Myocyte (in vitro differentiated cells): Measurements from ENCODE around the gene THUMPD1. TPM values are rescaled to one million over a fixed set of nuclear protein-coding genes. Genes with fewer than 3 reads are reported as not detected.
"Not testable (repeated sequence)": the region's sequence is repeated elsewhere in the genome, so short reads cannot be mapped to it uniquely, and the experiment has no call there.

Source experiments
- DNase-seq: peaks from one replicate; pipeline ENCODE4 v3.0.0-alpha.2; 2012; ENCODE audit warnings: low read depth
- total RNA-seq: library from RNA; depleted of rRNA; stranded (reverse); fragments of >200 nt; gene quantifications from 2 replicates; pipeline ENCODE4 v1.2.3, GENCODE V29; 2014

THUMPD1 gene
- total RNA-seq, 1 donor from 2014 or later = 41.0 TPM

DNA sequence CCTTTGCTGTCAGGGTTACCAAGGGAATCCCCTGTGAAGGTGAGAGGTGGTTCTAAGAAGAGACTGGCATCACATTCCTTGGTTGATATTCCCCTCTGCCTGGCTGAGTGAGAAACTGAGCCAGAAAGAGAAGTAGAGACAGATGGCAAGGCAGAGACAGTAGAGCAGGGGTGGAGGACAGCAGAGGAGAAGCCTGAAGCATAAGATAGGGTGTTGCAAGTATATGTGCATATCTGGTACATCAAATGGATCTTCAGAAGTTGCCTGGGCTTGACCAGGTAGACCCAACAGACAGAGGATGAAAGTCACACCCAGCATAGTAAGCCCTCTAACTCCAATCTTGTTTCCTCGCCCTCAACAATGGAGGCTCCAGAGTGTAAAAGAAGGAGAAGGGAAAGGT is 7.9 kb upstream of the THUMPD1 start:
- DNase-seq = no peak

DNA sequence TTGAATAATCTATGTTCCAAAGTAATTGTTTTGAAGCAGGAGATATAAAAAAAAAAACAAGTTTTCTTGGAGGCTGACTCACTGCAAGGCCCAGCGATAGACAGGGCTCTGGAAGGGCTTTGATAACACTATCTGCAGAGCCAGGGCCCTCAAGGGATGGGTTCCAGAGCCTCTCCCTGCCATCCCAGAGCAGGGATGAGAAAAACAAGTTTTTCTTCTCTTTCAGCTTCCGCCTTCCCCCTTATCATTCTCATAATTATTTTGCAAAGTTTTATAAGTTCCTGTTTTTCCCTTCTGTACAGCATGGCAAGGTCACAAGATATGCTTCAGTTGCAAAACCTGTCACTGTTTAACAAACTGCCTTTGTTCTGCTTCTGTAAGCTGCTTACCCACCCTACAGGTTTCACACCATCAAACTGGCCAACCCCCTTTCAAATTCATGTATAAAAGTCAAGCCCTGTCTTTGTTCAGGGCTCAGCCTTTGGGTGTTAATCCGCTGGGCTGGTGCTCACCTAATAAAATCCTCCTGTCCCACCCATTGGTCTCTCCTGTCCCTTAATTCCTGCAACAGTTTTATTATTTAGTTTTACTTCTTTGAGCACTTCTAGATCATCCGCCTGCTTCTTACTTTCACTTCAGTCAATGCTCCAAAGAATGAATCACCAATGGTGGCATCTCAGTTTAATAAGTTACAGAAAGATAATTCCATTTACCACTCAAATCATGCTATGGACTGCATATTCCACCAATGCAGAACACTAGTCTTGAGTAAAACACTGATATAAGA is 5.6 kb upstream of the THUMPD1 start:
- DNase-seq = no peak

DNA sequence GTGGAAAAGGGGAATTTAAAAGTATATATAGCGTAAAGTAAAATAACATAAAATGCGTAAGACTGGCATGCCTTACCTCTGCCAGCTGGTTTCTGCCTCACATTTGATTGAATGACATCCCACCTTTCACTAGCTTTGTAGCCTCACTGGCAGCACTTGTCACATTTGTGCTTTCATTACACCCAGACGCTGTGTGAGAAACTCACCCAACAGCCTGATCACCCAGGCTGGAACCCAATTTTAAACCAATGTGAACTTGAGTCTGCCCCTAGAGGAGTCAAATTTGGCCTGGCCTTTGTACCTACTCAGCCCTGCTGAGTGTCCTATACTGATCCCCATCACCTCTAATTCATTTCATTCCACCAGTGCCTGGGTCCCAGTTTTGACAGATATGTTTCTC is 4.8 kb upstream of the THUMPD1 start:
- no peak for DNase-seq

DNA sequence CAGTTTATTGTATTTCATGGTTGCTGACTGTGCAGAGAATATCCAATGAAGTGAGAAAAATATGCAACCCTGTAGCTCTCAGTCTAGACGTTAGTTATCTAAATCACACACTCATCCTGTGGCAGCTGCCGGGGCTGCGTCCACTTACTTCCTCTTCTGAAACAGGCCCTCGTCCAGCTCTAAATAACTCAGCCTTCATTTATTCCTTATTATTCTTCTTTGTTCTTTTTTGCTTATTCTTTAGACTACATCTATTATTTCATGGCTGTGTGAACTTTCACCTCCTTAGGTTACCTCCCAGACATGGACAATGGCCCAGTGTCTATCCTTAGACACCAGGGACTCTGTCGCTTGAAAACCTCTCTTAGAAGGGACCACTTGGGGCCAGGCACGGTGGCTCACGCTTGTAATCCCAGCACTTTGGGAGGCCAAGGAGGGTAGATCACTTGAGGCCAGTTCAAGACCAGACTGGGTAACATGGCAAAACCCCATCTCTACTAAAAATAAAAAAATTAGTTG is 3.4 kb upstream of the THUMPD1 start:
- DNase-seq = no peak

DNA sequence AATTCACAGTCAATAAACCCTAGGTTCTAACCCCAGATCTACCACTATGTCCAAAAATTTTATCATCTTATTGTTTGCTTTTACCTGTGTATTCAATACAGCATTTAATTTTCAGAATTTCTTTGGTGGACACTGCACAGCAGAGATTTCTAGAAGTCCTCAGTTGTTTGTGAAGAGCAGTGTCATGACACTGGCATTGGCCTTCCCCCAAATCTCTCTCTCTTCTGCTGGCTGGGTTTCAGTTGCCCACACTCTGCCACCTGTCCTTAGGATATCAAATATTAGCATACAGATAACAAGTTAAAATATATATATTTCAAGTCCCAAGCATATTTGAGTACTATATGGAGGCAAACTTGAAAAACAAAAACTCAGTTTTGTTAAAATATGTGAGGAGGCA is 2.0 kb upstream of the THUMPD1 start:
- DNase-seq = no peak

DNA sequence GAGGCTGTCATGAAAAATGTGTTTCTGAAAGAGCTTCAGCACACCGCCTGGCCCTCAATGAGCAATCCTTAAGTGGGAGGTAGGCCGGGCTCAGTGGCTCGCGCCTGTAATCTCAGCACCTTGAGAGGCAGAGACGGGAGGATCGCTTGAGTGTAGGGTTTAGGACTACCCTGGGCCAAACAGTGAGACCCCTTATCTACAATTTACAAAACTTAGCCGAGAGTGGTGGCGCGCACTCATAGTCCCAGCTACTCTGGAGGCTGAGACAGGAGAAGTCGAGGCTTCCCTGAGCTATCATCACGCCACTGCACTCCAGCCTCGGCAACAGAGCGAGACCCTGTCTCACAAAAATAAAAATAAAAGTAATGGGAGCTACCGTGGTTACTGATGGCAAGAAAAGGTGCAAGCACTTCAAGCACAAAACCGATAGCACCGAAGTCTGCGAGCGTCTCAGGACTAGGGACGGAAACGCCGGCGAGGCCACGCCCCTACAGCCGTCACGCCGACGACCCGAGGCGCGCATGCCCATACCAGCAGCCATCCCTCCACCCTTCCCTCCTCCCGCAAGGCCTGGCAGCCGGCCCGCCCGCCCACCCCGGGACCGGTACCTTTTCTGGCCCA is 607 bp downstream of the THUMPD1 start:
- peak; percentile 77 for DNase-seq

DNA sequence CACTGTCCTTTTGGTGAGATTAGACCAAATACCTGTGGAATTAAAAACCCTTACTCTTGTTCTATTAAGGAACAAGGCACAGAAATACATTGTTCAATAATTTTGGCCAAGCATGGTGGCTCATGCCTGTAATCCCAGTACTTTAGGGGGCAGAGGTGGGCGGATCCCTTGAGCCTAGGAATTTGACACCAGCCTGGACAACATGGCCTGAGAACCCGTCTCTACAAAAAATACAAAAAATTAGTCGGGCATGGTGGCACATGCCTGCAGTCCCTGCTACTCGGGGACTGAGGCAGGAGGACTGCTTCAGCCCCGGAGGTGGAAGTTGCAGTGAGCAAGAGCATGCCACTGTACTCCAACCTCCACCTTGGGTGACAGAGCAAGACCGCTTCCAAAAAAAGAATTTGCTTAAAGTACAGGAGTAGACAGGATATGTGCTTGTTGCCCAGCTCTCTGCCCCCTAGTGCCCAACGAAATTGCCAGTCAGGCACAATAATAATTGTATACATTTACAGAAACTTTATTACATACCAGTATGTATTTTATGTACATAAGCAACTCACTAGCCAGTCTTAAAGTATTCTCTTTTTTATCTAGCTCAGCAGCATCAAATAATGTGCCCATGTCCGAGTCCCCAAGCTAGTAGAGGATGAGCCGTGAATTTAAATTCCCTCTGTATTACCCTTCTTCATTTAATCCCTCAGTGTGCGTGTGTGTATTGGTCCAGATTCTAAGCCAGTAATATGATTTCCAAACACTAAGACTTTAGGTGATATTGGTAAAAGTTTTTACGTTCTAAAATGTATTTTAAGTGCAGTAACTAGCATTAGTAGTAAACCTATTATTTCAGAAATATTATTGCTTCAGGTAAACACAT is 1.4 kb downstream of the THUMPD1 start:
- DNase-seq = peak; percentile 7

DNA sequence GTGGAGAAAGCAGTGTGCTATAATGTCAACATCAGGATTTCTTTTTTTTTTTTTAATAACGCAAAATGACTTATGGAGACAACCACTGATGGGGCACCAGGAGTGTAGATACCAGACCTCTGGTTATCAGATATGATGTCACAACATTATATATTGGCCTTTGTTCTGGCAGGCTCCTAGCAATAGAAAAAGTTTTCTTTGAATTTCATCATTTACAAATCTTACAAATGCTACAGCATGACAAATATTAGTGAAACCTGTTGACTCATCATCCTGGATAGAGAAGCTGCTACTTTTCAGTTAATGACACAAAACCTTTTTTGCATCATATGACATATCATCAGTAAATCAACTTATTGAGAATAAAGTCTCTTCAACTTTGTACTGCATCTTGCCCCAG is 6.1 kb downstream of the THUMPD1 start:
- DNase-seq = no peak

DNA sequence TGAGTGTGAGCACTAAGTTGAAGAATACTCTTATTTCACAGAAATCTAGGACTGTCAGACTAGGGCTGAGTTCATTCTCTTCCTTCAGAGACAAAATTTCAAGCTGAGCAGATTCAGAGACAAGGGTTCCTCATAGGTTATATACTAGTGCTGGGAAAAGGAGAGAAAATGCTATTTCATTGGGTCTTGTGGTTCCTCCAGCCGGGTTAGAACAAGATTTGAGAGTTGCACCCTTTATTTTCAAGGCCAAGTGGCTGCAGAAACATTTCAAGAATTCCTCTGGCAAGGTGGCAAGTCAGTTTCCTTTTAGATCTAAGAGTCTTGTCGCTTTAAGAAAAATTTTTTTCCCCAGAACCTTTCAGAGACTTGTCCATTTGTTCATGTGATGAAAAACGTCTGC is 6.8 kb downstream of the THUMPD1 start:
- no peak for DNase-seq

DNA sequence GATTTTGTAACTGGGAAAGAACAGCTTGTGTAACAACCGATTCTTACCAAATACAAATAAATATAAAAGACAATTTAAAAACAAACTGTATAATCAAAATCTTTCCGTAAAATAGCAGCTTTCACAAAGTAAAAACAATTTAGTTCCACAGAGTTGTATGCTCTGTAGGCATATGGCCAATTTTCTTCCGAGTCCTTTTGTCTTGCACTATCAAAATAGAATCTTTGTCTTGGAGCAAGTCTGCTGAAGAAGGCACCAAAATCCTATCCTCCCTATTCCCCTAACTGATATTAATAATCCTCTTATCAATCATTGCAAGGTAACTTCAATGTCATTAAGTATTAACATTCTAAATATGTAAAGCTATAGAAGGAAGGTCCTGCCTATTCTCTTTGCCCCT is 7.6 kb downstream of the THUMPD1 start:
- no peak for DNase-seq

DNA sequence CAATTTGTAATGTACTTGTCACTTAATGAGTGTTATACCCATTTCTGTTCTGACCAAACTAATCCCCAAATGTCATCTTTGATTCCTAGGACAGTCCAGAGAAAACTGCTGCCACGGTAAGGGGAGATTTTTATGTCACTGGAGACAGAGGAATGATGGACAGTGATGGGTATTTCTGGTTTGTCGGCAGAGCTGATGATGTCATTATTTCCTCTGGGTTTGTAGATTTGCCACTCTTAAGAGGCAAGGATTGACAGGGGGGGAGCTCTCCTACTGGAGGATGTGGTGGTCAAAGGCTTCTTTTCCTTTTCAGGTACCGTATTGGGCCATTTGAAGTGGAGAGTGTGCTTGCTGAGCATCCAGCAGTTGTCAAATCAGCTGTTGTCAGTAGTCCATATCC is 12.5 kb downstream of the THUMPD1 start:
- no peak for DNase-seq

DNA sequence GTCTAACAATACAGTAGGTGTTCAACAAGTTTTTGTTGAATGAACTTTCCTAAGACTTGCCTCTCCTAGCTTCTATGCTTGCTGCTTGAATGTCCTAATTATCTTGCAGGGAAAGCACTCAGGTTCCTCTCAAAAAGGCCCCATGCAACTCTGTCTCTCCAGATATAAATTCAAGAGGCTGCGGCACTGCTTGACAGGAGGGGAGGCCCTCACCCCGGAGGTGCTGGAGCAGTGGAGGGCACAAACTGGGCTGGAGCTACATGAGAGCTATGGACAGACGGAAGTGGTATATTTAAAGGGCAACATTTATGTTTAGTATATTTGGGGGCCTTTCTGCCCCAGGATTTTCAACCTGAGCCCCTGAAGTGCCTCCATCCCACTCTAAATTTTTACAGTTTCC is 14.4 kb downstream of the THUMPD1 start:
- no peak for DNase-seq

DNA sequence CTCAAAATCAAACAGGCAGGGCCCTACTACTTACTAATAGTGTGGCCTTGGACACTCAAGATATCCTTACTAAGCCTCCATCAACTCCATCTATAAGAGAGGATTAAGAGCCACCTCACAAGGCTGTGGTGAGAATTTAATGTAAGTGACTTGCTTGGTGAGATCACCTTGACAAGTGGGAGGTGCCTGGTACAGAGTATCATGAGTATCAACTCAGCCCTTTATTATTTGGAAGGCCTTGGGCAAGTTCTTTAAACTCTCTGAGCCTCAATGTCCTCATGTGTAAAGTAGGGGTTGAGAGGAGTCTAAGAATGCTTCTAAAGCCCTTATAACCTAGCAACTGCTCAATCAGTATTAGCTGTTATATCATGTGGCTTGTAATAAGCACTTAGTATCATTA is 15.0 kb downstream of the THUMPD1 start:
- no peak for DNase-seq

DNA sequence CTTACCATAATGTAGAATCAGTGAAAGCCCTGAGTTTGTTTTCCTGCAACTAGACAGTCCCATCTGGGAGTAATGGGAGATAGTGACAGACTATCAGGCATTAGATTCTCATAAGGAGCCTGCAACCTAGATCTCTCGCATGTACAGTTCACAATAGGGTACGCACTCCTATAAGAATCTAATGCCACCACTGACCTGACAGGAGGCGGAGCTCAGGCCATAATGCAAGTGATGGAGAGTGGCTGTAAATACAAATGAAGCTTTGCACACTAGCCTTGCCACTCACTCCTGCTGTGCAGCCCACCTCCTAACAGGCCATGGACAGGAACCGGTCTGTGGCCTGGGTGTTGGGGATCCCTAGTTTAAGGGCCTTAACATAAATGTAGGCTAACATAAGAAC is 21.4 kb downstream of the THUMPD1 start:
- DNase-seq = no peak

DNA sequence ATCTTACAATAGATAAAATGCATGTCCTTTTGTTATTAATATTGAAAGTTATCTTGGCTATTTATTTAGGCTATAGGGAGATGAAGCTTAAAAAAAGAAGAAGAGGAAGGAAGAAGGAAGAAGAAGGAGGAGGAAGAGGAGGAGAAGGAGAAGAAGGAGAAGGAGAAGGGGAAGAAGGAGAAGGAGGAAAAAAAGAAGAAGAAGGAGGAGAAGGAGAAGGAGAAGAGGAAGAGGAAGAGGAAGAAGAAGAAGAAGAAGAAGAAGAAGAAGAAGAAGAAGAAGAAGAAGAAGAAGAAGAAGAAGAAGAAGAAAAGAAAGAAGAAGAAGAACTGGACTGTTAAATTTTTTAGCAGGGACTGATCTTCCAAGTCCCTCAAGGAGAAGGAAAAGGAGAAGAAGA is 23.9 kb downstream of the THUMPD1 start:
- not testable (repeated sequence) for DNase-seq

DNA sequence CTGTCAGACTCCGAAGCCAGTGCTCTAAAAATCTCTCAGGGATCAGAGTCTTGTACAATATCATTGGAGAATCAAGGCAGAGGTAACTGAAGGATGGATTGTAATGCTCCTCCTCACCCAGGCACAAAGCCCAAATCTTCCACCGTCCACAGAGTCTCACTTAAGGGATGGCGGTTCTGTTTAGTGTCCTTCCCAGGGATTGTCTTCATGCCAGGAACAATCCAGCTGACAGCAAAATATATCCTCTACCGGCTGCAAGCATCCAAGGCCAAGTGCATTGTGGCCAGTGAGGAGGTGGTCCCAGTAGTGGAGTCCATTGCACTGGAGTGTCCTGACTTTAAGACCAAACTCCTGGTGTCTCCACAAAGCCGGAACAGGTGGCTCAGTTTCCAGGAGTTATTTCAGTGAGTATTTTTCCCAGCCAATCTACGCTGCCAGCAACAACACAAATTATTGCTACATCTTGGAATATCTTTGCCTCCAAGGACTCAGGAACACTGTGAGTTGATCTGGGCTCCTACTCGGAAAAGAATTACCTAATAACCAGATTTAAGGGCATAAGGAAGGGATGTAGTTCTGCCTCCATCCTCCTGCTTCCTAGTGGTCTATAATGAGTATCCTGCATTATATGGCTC is 30.2 kb downstream of the THUMPD1 start:
- no peak for DNase-seq

DNA sequence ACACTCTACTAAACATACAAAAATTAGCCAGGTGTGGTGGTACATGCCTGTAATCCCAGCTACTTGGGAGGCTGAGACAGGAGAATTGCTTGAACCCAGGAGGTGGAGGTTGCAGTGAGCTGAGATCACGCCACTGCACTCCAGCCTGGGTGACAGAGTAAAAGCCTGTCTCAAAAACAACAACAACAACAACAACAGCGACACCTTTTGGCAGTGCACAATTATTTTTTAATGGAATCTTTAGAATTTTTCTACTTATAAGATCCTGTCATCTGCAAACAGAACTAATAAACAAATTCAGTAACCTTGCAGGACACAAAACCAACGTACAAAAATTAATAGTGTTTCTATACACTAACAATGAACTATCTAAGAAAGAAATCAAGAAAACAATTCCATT is 33.5 kb downstream of the THUMPD1 start:
- DNase-seq = peak; percentile 9

DNA sequence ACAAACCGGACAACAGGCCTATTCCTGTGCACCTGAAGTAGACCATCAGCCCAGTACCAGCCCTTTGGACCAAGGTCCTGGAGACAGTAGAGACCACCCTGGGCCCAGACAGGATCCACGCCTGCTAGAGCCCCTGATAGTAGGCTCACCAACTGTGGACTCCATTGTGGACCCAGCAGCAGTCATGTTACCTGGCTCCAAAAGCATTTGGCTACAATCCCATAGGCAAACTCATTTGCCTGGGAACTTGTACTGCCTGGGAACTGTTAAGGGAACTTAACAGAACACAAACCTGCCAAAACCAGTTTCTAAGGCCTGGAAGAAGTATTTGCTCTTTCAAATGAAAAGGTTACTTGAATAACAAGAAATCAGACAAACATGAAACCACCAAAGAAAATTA is 34.2 kb downstream of the THUMPD1 start:
- no peak for DNase-seq

DNA sequence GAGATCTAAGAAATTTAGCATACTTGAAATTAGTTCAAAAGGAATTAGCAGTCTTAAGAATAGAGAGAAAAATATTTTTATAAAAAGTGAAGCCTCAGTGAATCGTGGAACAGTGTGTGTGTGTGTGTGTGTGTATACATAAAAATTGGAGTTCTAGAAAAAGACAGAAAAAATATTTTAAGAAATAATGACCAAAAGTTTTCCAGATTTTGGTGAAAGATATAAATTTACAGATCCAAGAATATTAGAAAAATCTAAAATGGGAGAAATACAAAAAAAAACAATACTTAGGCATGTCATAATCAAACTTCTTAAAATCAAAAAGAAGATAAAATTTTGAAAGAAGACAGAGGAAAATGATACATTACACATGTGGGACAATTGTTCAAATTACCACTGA is 35.6 kb downstream of the THUMPD1 start:
- not testable (repeated sequence) for DNase-seq

DNA sequence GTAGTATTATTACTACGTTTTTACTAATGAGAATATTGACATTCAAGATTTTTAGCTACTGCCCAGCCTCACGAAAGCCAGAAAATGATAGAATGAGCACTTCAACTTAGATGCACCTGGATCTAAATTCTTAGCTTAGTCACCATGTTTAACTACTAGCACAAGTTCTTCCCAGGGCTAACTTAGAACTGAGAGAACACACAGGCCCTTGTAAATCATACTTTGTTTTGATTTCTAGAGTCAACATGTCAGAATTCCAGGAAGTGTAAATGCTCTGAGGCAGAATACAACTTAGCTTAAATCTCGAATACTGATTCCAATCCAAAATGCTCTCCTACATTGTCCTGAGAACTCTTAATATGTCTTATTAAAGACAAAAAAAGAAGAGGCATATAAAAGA is 37.3 kb downstream of the THUMPD1 start:
- peak; percentile 1 for DNase-seq

DNA sequence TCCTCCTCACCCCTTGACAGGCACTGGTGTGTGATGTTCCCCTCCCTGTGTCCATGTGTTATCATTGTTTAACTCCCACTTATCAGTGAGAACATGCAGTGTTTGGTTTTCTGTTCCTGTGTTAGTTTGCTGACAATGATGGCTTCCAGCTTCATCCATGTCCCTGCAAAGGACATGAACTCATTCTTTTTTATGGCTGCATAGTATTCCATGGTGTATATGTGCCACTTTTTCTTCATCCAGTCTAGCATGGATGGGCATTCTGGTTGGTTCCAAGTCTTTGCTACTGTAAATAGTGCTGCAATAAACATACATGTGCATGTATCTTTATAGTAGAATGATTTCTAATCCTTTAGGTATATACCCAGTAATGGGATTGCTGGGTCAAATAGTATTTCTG is 39.9 kb downstream of the THUMPD1 start:
- not testable (repeated sequence) for DNase-seq
